ENCODE measurements around the gene THRA.
A peak's percentile ranks its signal among the peaks of the same experiment; 100 is the strongest.

Gene THRA

GRCh38 chr17:40025991-40026815, 36.6 kb upstream of the THRA start:
- H3K4me3 ChIP-seq (ENCODE audit: low read length): no peak overlapping the region
- DNase-seq (ENCODE audit: low read depth, low spot score): peak; percentile 79

- peak; percentile 48 for DNase-seq (ENCODE audit: low read depth, low spot score)
- H3K4me3 ChIP-seq (ENCODE audit: low read length): no peak overlapping the region
These were observed 35.8 kb upstream of the THRA start for GRCh38 chr17:40026816-40027613.

DNA sequence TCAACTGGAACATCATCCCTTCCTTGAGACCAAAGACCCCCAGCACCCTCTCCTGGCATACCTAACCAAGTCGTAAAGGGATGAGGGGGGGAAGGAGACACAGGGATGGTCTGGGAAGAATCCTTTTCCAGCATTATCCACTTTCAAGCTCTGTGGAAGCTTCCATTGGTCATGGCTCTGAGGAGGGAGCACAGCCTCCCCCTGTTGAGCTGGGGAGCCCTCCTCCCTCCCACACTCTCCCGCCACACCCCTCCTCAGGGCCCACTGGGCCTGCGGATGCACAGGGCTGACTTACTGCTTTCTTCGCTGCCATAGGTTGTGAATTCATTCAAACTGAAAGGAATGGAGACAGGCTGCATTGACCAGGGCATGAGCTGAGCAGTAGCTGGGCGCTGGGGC, 35.2 kb upstream of the THRA start:
- DNase-seq (ENCODE audit: low read depth, low spot score): no peak
- no peak overlapping the region for H3K4me3 ChIP-seq (ENCODE audit: low read length)

DNA sequence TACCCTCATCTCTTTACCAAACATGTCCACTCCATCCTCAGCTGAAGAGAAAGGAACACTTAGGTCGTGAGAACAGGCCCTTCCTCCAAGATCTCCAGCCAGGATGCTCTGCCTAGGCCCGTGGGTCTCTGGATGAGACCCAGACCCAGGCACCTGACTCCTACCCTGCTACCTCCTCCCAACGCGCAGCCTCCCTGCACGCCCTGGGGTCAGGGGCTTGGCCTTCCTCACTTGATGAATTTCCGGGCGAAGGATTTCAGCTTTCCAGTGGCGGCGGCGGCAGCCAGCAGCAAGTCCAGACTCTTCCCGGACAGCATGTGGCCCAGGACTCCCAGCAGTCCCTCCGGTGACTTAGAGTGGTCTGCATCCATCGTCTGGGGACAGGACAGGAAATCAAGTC, 34.2 kb upstream of the THRA start:
- no peak for DNase-seq (ENCODE audit: low read depth, low spot score)
- H3K4me3 ChIP-seq (ENCODE audit: low read length): no peak overlapping the region

DNA sequence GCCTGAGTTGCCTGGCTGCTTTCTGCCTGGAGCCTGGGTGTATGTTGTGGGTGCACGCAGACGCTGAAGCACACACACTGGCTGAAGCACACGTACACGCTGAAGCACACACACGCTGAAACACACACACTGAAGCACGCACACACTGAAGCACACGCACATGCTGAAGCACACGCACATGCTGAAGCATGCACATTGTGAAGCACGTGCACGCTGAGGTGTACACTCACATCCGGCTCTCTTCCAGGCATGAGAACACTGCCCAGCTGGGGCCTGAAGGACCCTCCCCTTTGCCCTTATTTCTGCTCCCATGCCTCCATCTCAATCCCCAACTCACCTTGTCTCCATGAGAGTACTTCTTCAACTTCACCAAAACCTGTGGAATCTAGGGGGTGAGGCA, 31.1 kb upstream of the THRA start:
- no peak for DNase-seq (ENCODE audit: low read depth, low spot score)

DNA sequence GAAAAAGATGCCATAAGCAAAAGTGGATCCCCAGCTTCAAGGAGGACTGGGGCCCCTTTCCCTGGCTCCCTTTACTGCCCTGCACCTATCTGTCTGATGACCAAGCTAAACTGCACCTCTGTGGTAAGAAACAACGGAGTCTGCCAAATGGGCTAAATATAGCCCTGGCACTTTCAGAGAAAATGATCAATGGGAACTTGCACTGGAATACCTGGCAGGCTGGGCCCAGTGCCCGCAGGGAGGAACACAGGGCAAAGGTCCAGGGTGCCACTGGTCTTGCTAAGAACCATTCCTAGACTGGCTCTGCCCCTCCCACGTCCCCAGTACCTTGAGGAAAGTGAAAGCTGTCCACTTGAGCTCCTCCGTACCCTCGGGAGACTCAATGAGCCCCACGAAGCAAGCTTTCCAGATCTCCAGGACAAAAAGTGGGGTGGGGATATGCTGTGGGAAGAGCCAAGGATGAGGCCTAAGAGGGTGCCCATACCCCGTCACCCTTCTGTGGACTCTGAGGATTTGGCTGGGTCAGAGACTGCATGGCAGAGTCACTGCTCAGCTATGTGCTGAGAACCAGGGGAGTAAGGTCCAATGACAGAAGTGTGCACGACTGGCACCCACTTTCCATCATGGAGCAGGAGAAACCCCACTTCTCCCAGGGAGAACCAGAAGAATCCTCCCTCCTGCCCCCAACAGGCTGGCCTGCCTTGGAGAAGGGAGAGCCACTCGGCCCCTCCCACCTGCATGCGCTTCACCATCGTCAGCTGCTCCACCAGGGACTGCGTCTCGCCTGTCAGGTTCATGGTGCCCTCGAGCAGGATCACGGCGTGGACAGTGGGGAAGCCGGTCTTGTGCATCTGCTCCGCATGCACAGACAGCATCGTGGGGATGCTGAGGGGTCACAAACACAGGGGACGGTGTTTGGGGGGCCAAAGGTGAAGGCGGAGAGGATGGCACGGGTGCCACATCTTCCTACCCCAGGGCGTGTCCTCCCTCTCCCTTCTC, 30.1 kb upstream of the THRA start:
- no peak for DNase-seq (ENCODE audit: low read depth, low spot score)
- no peak overlapping the region for H3K4me3 ChIP-seq (ENCODE audit: low read length)

More for the DNA sequence above, 31.1 kb upstream of the THRA start:
- H3K4me3 ChIP-seq (ENCODE audit: low read length): no peak overlapping the region

DNA sequence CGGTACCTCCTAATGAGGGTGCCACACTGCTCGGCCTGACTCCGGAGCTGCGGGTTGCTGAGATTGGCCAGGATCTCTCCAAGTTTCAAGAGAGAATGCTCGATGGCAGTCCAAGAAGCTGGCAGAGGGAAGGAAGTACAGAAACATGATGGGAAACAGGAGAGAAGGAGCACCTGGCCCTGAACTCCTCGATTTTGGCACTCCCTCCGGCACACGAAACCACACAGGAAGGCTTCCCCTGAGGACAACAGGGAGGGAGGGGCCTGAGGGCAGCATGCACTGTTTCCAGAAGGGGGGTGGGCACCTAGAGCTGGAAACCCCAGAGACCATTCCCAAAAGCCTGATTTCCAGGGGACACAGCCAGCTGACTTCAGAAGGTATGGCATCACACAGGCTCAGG, 29.4 kb upstream of the THRA start:
- no peak for DNase-seq (ENCODE audit: low read depth, low spot score)
- H3K4me3 ChIP-seq (ENCODE audit: low read length): no peak overlapping the region

DNA sequence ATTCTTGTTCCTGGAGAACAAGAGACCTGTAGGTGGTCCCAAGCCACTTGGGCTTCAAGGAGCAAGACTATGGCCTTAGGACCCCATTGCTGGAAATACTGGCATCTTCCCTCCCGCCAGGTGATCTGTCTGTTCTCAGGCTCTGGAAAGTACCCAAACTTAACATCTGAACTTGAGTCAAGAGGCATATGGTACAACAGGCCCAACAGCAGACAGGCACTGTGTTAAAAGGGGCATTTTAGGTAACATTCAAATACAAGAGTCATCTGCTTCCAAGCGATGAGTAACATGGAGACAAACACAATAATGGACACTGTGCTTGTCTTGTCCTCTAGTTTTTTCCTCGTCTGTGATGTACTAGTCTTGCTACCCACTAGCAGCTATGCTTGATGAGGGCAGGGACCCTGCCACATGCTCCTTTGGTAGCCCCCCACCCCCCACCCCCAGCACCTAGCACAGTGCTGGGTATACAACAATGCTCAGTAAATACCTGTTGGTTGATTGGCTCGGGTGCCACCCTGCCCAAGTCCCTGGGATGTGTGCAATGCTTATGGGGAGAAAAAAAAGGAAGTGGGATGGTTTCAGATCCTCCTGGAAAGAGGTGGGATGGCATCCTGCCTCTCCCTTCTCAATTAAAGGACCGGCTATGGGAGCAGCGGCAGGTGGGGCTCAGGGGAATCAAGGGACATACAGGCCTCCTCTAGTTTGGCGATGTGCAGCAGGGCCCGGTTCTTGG, 28.2 kb upstream of the THRA start:
- no peak overlapping the region for H3K4me3 ChIP-seq (ENCODE audit: low read length)
- no peak for DNase-seq (ENCODE audit: low read depth, low spot score)

GRCh38 chr17:40035162-40035559, 27.6 kb upstream of the THRA start:
- no peak for DNase-seq (ENCODE audit: low read depth, low spot score)
- H3K4me3 ChIP-seq (ENCODE audit: low read length): no peak overlapping the region

DNA sequence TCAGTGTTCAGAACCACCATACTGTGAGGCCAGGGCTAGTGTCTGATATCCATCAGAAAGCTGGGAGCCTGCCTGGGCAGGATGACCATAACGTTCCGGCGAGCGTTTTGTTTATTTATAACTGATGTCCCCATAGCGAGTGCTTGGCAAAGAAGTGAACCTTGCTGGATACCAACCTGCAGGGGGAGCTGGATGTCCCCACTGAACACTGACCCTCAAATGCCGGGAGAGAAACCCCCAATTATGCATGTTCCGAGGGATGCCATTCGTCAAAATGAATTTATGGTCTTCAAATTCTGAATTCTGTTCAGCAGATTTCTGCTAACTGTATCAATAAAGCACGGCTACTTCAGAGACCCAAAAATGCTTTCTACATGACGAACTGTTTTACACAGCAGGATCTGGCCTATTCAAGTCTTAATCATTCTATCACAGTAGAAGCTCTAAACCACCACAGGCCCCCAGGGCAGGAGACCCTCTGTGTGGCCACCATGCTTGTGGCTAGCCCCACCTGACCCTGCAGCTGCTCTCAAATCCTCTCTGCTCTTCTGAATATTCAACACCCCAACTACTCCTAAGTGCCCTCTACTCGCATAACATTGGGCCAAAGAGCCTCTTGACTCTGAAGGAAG, 23.8 kb upstream of the THRA start:
- DNase-seq (ENCODE audit: low read depth, low spot score): no peak
- no peak overlapping the region for H3K4me3 ChIP-seq (ENCODE audit: low read length)

DNA sequence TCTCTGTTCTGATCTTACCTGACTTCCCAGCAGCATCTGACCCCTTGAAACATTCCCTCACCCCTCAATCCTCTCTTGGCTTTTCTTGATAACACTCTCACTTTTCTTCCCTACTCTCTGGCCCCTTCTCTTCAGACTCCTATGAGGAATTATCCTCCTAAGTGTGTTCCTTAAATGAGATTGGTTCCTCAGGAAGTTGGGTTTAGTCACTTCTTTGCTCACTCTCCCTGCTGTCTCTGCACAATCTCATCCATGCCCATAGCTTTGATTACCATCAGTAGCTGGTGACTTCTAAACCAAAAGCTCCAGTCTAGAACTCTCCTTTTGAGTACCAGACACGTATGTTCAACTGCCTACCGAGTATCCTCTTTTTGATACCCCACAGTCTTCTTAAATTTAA, 21.6 kb upstream of the THRA start:
- no peak overlapping the region for H3K4me3 ChIP-seq (ENCODE audit: low read length)
- no peak for DNase-seq (ENCODE audit: low read depth, low spot score)

GRCh38 chr17:40056379-40057015, 6.3 kb upstream of the THRA start:
- no peak overlapping the region for H3K4me3 ChIP-seq (ENCODE audit: low read length)
- no peak for DNase-seq (ENCODE audit: low read depth, low spot score)

DNA sequence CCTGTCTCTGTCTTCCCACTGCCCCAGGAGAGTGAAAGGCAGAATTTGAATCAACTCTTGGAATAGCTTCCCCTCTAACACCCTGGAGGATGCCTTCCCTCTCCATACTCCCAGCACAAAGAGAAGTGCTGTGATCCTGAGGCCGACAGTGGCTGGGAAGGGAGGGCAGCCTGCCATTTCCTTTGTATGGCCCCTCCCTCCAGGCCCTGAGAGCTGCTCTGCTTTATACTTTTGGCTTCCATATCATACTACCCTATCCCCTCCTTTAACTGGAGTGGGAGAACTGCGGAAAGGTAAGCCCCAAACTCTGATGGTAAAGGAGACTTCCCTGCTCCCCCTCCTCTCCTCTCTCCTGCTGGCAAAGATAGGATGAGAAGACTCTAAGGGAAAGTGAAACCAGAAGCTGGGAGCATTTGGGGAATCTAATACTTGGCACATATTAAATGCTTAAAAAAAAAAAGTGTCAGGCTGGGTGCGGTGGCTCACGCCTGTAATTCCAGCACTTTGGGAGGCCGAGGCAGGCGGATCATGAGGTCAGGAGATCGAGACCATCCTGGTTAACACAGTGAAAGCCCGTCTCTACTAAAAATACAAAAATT, 4.5 kb upstream of the THRA start:
- no peak for DNase-seq (ENCODE audit: low read depth, low spot score)
- no peak overlapping the region for H3K4me3 ChIP-seq (ENCODE audit: low read length)

GRCh38 chr17:40058865-40059264, 3.9 kb upstream of the THRA start:
- no peak for DNase-seq (ENCODE audit: low read depth, low spot score)
- no peak overlapping the region for H3K4me3 ChIP-seq (ENCODE audit: low read length)

GRCh38 chr17:40059729-40060475, 2.9 kb upstream of the THRA start:
- DNase-seq (ENCODE audit: low read depth, low spot score): no peak
- no peak overlapping the region for H3K4me3 ChIP-seq (ENCODE audit: low read length)

DNA sequence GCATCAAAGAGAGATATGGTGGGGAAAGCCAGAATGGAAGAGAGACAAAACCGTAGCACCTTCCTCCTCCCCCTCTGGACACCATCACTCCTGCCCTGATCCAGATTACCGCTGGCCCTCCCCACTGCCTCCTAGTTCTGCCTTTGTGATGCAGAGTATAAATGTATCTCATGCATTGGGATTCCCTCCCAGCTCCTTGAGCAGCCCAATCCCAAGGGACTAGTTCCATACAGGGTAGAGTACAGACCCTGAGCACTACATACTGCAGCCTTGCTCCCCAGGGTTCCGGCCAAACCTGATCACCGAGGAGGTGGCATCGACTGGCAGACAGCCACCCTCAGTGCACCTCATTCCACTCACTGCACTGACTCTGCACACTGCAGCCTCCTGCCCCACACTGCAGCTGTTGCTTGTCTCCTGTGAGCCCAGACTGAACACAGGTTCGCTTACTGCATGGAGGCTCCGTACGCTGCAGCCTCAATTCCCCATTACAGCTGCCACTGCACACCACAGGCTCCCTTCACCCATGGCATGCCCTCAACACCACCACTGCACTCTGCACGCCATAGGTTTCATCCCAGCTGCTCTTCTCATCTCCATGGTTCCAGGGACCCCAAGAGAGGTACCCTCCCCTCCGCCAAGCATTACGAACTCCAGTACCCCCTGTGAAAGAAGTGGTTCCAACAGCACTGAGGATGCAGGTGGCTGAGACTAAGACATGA, 1.7 kb upstream of the THRA start:
- no peak for DNase-seq (ENCODE audit: low read depth, low spot score)
- H3K4me3 ChIP-seq (ENCODE audit: low read length): no peak overlapping the region
